HG02884 (cell line): Measurements from ENCODE around the gene PACSIN2.
A peak's percentile ranks its signal among the peaks of the same experiment; 100 is the strongest.
"Not testable (repeated sequence)": the region's sequence is repeated elsewhere in the genome, so short reads cannot be mapped to it uniquely, and the experiment has no call there.

Source experiments
- ATAC-seq: cut with Tn5 transposase; IDR thresholded peaks from one replicate; pipeline ENCODE4 v1.9.1; 2021; ENCODE audit warnings: mild to moderate bottlenecking, moderate library complexity; ENCODE audit not compliant: unreplicated experiment

Gene PACSIN2, protein sequence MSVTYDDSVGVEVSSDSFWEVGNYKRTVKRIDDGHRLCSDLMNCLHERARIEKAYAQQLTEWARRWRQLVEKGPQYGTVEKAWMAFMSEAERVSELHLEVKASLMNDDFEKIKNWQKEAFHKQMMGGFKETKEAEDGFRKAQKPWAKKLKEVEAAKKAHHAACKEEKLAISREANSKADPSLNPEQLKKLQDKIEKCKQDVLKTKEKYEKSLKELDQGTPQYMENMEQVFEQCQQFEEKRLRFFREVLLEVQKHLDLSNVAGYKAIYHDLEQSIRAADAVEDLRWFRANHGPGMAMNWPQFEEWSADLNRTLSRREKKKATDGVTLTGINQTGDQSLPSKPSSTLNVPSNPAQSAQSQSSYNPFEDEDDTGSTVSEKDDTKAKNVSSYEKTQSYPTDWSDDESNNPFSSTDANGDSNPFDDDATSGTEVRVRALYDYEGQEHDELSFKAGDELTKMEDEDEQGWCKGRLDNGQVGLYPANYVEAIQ

DNA sequence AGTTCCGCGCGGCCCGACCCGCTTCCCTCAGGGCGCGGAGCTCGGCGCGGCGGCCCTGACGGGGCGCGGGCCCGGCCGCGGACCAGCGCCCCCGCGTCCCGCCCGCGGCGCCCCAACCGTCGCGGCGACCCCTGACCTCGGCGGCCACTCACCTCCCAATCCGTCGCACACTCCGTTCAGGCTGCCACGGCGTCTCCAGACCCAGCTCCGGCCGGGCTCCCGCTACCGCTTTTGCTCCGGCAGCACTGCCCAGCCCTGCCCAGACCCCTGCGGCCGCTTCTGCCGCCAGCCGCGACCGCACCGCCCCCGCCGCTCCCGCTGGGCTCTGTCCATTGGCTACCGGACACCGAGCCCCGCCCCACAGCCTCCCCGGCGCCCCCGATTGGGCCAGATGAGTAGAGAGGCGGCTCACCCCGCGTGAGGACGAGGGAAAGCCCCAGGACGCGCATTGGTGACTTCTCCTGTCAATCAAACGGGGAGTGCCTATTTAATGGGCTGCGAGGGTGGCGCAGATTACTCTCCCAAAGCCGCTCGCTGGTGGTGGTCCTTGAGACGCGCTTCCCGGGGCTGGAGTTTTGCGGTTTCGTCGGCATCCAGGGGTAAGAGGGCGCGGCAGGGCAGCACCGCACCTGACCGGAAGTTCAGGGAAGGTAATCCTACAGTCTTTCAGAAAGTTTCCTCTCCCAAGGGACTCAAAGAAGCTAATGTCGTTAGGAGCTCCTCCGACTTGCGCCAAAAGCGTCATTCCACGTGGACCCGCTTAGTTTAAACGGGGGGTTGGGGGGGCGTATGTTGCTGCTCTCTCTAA, at the start of gene PACSIN2:
PACSIN2 (minus strand) TSS at position 281 of the 808 bp plus-strand sequence. CDS start 103,069 bp downstream, outside the sequence.
- ATAC-seq, result peak; percentile 91

DNA sequence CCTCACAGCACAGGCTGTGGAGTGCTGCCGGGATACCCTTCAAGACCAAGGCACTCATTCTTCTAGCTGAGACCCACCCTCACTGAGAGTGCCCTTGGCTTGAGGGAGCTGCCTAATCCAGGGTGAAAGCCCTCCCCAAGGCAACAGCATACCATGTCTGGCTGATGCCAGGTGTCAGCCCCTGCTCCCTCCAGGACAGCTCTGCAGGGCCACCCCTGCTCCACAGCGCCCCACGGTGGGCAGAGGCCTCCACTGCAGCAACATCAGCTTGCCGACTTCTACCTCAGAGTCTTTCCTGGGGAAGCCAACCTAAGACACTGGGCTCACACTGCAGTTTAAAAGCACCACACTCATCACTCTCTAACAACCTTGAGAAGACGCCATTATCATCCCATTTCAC, 45.2 kb upstream of the PACSIN2 start:
- no peak for ATAC-seq

DNA sequence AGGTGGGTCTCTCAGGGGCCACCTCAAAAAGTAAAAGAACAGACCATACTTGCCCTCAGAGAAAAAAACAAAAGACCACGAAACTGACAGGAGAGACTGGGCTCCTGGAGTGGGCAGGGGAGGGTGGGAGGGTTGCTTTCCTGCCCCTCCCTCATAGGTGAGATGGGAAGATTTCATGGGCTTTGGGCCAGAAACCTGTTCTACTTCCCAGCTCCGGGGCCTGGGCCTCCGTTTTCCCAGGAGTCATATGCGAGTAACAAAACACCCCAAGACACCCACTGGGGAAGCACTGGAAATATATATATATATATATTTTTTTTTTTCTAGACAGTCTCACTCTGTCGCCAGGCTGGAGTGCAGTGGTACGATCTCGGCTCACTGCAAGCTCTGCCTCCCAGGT, 42.7 kb upstream of the PACSIN2 start:
- ATAC-seq, result no peak

DNA sequence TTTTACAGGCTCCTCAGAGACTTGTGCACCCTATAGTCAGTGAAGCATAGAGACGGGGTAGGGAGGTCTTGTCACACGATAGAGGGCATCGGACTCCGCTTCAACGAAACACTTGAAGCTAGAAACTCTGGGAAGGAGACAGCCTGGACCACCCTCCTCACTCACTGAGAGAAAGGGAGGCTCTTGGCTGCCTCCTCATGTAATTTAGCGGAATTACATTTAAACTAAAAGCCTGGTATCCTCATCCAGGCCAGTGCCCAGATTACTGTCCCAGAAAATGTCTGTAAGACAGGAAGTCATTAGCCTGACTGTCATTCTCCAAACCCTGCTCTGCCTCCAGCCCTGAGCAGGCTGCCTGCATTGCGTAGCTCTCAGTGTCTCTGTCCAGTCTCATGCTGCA, 38.2 kb upstream of the PACSIN2 start:
- ATAC-seq, result no peak

GRCh38 chr22:43050995-43051394, 36.0 kb upstream of the PACSIN2 start:
- no peak for ATAC-seq

- ATAC-seq, result no peak
Measured at GRCh38 chr22:43047605-43048004, 32.7 kb upstream of the PACSIN2 start.

- no peak for ATAC-seq
Measured at GRCh38 chr22:43044290-43044712, 29.4 kb upstream of the PACSIN2 start.

DNA sequence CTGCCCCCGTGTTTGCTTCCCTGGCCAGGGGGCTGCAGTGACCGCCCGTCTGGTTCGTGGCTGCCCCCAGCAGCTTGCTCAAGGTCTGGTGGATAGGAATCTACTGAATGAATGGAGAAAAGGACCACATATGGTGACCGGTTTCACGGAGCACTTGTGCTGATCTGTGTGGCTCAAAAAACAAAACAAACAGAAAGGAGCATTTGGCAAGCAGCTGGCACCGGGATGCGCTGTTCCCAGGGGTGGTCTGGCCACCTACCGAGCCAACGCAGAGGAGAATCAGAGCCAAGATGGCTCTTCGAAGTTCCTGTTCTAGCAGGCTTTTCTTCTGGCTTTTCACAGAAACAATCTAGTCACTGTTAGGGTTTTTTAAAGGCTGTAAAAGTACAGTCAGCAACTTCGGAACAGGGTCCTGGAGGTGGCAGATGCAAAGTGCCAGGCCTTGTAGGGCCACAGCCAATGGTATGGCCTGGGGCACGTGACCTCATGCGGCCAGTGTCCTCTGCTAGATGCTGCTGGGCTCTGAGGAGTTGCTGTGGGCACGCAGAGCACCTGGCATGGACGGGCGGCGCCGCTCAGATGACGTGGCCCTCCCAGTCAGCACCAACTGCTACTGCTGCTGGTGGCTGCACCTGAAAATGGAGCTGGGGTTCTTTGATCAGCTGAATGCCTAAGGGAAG, 27.3 kb upstream of the PACSIN2 start:
- ATAC-seq, result no peak

DNA sequence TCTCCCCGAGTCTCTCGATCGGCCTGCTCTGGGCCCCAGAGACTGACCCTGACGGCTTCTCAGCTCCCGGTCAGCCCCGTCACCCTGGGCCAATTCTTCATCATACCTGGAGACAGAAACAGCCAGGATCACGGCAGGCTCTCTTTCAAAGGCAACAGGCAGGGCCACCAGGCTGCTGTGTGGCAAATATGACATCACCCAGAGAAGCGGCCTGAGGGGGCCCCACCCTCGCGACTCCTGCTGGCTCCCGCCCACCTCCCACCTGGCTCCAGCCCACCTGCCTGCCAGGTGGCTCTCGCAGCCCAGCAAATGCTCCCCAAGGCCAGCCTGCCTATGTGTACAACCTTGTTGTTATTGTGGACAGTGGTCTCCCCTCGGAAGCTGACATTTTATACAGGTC, 24.9 kb upstream of the PACSIN2 start:
- no peak for ATAC-seq

- ATAC-seq, result no peak
Measured at GRCh38 chr22:43038325-43038724, 23.4 kb upstream of the PACSIN2 start.

GRCh38 chr22:43036282-43036829, 21.4 kb upstream of the PACSIN2 start:
- no peak for ATAC-seq

DNA sequence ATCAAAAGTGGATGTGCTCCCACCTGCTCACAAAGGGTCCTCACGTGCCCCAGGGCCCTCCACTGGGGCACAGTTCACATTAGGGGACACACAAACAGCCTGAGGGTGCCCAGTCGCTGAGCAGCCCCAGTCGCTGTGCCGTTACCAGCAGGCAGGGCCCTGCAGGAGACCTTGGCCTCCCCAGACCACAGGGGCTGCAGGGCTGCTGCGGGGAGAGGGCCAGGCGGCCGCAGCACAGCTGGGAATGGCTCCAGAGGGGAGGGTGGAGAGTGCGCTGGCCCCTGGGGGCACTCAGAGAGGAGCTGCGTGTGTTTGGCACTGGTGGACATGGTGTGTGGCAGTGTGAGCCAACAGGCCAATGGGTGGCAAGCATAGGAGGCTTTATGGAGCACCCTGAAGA, 20.3 kb upstream of the PACSIN2 start:
- no peak for ATAC-seq

GRCh38 chr22:43031617-43032016, 16.7 kb upstream of the PACSIN2 start:
- ATAC-seq, result no peak

DNA sequence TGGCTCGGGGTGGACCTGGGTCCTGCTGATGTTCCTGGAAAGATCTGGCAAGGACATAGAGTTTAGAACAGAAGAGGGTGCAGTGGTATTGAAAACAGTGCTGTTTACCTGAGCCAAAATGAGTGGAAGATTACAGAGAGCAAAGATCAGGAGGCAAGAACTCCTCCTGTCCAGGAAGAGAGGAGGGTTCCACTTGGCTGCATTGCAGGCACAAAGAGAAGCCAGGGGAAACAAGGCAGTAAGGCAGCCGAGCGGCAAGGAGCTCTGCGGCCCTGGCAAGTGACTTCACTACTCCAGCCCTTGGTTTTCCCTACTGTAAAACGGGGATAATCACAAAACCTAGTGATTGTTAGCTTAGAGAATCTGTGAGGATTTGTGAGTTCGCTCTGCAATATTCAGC, 3.7 kb upstream of the PACSIN2 start:
- no peak for ATAC-seq

DNA sequence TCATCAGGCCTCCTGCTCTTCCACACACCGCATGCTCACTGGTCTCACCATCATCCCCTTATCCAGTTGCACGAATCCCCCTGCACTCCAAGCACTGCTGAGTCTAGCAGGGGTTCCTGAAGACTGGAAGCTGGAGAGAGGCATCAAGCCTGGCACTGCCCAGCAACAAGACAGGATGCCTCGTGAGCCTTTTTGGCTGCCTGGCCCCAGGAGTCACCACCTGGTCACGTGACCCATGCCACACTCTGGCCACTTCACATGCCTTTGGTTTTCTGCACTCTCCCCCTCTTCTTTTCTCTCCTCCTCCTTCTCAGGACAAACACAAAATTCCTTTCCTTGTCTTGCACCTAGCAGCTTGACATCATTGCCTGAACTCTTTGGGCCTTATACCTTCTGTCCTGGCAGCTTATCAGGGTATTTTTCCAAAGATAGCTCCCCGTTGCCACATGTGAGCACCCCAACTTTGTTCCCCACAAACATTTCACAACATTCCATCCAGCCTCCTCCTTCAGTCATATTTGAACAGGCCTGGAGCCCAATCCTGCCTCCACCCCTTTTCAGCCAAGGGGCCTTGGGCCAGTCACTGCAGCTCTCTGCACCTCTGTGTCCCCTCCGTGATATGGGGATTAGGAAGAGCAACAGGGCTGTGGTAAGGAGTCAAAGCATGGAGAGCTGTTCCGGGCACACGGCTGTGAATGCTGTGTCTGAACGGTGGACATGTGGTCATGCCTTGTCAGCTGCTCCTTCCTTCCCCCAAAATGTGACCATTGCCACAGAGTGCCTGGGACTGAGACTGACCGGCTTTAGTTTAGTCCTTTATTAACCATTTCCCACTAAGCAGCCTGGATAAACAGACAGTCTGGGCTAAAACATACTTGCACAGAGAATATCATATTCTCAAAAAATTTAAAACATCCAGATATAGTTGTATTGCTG, 2.8 kb upstream of the PACSIN2 start:
- ATAC-seq, result no peak

DNA sequence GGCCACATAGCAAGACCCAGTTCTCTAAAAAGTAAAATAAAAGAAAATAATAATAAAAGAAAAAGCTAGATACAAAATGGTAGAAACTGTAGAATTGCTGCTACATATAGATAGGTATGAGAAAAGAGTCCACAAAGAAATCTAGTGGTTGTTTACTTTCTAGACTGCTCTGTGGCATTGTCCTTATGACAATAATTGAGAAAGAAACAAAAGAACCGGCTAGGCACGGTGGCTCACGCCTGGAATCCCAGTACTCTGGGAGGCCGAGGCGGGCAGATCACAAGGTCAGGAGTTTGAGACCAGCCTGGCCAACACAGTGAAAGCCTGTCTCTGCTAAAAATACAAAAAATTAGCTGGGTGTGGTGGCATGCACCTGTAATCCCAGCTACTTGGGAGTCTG, 1.2 kb upstream of the PACSIN2 start:
- not testable (repeated sequence) for ATAC-seq

DNA sequence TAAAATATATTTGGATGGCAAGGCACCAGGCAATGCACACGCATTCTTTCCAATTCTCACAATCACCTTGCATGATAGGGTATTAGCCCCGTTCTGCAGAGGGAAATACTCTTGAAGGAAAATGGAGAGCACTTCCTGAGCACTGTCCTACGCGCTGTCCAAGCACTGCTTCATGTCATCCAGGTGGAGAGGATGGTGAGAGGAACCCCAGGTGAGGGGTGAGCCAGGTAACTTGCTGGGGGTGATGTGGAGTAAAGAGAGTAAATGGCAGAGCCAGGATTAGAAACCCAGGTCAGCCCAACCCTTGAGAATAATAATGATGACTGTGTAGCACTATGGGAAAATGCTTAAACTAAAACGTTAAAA, 711 bp upstream of the PACSIN2 start:
- no peak for ATAC-seq

DNA sequence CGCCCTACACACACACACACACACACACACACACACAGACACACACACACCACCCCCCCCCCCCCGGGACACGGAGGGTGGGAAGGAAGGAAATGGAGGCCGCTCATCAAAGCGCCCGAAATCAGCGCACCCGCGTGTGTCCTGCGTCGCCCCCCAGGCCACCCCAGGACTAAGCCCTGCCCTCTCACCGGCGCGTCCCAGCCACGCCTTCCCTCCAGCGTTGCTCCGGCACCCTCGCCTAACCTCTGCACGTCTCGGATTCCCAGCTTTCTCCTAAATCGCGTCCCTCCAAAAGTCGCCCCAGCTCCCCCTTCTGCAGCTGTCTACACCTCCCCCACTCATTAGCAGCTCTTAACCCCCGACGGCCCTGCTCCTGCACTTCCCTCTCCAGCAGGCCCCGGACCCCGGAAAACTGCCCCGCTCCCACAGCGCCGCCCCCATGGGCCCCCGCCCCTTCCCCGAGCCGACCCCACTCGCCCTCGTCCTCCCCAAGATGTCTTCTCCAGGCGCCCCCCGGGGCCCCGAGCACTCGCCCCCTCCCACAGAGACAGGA, 557 bp downstream of the PACSIN2 start:
- ATAC-seq, result peak; percentile 10
